ENCODE measurements around the gene RASSF4.

The RASSF4 gene

DNA sequence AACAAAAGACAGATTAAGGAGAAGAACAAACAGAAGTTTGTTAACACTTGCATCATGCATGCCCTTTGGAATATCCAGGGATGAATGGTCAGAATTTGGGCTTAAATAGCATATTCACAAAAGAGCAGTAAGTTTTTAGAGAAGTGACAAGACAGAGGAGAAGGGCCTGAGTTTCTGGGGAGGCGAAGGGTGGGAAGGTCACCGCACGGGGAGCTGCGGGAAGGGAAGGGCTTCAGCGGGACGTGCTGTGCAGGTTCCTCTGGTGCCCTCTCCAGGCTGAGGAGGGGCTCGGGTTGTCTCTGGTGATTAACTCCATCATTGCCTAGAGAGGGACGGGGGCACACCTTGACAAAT, 30.7 kb downstream of the RASSF4 start:
- DNase-seq (ENCODE audit: low read depth in 2 of 2): no peak

DNA sequence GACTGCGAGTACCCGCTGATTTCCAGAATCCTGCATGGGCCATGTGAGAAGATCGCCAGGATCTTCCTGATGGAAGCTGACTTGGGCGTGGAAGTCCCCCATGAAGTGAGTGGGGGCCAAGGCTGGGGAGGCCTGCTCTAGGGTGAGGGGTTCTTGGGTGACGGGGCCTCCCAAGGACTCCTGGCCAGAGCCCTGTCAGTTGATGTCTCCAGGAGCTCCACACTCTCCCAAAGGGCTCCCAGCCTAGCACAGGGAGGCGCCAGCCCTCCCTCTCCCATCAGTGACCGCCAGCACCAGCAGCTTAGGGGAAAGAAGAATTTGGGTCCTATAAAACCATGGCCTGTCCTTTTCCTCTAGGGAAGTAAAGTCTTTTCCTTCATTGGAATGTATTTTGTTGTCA, 31.4 kb downstream of the RASSF4 start:
- DNase-seq (ENCODE audit: low read depth in 2 of 2): no peak

DNA sequence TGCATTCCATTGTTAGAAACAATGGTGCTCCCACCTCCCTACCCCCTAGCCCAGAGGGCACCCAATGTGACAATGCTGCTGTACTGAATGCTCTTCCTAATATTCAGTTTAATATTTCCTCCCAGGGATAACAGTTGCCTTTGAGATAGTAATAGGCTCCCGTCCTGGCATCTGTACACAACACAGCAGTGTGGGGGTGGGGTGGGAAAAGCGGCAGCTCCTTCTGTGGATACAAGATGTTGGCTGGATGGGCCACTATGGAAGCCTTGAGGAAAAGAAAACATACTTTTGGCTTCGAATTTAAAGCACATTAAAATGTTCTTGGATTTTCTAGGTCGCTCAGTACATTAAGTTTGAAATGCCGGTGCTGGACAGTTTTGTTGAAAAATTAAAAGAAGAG, 32.0 kb downstream of the RASSF4 start:
- no peak for DNase-seq (ENCODE audit: low read depth in 2 of 2)

DNA sequence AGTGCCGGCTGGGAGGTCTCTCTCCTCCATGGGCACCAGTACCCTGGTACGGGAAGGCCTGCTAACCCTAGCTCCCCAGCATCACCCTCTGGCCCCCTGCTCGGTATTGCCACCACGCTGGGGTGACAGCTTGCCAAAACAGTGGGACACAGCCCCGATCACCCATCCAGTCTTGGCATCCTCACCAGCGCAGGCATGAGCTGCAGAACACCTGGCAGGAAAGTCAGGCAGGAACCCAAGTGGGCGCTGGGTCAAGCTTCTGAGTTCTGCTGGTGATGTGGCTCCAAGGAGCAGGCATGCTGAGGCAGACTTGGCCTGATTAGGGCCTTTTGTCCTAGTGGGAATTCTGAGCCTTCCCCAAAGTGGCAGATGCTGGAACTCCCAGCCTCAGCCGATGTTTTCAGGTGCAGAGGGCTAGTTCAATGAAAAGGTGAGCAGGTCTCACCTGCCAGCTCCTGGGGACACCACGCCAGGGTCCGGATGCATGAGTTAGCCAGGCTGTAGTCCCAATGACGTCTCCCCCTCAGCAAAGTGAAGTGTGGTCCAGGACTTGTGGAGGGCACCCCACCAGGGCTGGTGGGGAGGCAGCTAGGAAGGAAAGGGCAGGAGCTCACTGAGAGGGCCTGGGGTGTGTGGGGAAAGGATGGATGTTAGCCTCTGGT, 32.6 kb downstream of the RASSF4 start:
- DNase-seq (ENCODE audit: low read depth in 2 of 2): no peak

DNA sequence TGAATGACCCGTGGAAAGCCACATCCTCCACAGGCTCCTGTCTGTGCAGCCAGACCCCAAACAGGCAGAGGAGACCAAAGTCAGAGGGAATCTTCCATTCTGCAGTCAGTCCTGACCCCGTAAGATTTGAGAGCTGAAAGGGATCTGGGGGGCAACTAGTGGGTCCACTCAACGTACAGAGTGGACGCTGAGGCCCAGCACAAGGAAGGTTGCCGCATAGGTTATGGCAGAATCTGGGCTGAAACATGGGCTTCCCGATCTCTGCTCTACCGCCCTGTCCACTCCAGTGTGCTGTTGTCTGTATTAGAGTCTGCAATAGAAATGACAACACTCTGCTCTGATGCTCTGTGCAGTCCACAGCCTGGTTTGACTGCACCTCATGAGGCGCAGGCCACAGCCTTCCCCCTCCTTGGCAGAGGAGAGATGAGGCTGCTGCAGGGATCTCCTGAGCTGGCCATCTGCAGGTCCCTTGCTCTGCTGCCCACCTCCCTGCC, 33.2 kb downstream of the RASSF4 start:
- no peak for DNase-seq (ENCODE audit: low read depth in 2 of 2)

DNA sequence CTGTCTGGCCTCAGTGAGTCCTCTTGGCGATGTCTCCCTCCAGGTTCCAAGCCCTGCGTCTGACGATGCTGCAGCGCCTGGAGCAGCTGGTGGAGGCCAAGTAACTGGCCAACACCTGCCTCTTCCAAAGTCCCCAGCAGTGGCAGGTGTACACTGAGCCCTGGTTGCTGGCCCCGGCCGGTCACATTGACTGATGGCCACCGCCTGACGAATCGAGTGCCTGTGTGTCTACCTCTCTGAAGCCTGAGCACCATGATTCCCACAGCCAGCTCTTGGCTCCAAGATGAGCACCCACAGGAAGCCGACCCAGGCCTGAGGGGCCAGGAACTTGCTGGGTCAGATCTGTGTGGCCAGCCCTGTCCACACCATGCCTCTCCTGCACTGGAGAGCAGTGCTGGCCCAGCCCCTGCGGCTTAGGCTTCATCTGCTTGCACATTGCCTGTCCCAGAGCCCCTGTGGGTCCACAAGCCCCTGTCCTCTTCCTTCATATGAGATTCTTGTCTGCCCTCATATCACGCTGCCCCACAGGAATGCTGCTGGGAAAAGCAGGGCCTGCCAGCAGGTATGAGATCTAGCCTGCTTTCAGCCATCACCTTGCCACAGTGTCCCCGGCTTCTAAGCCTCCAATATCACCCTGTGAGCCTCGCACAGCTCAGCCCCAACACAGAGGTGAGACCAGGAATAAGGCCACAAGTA, 33.8 kb downstream of the RASSF4 start:
- DNase-seq (ENCODE audit: low read depth in 2 of 2): no peak

DNA sequence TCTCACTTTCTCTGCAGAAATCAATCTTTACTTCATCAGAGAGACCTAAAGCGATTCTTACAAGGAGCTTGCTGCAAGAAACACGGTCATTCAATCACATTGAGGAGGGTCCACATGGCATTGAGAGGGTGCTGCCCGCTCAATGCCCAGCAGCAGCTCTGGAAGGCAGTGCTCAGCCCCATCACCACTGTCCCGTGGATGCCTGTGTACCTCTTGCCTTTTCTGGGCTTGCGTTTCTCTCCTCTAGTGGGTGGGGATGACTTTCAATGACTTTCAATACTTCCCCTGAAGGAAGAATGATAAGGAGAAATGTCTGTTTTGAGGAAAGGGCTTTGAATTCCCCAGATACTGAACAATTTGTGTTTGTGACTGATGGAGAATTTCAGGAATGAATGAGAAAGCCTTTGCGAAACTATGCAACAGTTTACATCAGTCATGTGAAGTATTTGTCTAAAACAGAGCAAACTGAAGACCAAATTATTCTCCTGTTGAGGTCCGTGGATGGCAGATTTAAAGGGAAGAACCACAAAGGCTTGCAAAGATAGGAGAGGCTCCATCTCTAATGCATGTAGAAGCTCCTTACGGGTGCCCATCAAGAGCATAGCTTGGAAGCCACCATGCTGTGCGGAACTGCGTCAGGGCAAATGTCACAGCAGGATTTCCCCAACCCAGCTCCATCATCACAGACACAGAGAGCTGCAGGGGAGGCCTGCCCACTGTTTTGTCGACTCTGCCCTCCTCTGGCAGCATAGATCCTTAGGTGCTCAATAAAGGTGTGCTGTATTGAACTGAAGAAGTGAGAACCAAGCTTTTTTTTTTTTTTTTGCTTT, 34.5 kb downstream of the RASSF4 start:
- DNase-seq (ENCODE audit: low read depth in 2 of 2): no peak

DNA sequence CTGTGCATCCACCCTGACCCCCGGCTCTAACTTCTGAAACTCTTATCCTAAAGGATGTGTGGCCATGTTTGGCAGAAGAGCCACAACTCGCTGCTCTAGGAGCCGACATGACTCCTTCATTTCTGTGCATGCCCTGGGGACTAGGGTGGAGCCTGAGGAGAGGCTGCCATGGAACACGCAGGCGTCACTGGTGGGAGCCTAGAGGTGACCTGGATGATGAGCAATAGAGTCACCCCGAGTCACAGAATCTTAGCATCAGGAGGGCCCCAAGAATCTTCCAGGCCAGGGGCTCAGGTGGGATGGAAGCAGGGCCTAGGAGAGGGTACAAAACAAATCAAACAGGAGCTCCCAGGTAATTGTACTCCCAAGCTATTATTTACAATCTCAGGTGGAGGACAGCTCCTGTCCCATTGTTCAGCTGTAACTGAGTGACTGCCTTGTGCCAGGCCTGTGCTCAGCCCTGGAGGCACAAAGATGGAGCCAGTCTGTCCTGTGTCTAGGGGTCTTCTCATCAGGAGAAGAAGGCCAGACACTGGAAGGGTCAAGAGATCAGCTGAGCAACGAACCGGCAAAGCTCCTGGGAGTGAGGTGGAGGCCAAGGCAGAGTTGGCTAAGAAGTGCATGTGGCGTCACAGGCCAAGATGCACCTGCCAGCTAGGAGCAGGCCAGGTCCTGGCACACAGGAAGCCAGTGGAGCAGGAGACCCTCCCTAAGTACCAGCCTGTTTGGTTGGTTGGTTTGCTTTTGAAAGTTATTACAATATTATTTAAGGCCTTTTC, 35.3 kb downstream of the RASSF4 start:
- DNase-seq (ENCODE audit: low read depth in 2 of 2): no peak

DNA sequence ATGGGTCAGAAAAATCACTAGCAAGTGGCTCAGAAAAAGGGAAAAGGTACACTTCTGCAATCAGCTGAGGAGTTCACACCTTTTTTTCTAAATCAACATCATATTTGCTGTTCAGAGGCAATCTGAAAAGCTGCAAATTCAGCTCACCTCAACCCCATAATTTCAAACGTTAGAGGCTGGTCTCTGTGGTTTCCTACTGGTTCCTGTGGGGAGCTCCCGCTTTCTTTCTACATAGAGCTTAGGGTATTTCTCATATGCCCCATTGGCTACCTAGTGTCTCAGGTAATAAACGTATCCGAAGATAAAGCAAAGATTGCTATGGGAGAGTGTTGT, 35.9 kb downstream of the RASSF4 start:
- no peak for DNase-seq (ENCODE audit: low read depth in 2 of 2)

DNA sequence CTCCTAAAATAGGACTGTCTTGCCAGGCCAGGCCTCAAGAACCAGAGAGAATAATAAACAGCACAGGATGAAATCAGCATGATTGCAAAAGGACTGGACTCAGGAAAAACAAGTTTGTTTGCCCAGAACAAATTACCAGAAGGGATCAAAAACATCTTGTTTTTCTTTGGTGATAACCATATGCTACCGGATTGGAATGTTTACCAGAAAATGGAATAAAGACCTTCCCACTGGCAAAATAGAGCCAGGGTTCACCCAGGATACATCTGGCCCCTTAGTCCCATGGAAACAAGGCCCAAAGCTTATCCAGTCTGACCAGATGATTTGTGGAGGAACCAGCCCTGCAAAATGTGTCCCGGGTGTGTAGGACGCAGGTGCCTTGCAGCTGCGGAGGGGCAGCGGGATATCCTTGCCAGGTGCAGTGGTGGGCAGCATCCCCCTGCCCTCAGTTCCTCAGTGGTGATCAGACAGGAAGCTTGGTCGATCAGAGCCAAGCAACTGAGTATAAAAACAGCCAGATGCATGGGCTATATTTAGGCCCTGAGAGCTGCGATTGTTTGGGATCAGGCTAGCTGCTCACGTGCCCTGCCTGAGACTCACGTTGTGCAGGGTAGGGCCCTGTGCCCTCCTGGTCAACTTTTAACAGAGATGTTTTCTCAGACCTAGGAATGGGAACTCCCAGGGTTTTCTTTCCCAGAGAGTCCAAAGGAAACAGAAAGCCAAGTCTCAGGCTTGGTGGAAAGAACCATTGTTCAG, 36.5 kb downstream of the RASSF4 start:
- no peak for DNase-seq (ENCODE audit: low read depth in 2 of 2)

DNA sequence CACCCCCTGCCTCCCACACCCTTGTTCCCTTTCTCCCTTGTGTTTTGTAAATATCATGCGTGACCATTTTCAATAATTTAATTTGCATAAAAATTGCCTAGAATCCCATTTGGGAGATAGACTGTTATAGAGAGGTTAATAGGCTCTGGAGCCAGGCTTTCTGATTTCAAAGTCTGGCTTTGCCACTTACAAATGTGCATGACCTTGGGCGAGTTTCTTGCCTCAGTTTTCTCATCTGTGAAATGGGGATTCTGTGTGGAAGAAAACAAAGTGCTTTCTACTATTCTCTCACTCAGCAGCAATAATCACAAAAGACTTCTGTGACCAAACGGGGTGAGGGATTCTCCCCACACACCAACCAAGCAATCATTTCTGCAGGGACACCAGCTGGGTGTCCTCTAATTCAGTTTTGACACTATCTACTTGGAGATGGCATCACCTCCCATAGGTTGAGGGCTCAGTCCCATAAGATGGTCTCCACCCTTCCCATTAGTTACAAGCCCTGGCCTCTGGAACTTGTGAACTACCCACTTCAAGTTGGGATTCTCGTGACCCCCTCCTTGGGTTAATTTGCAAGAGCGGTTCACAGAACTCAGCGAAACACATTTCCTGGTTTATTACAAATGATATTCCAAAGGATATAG, 37.6 kb downstream of the RASSF4 start:
- DNase-seq (ENCODE audit: low read depth in 2 of 2): no peak

DNA sequence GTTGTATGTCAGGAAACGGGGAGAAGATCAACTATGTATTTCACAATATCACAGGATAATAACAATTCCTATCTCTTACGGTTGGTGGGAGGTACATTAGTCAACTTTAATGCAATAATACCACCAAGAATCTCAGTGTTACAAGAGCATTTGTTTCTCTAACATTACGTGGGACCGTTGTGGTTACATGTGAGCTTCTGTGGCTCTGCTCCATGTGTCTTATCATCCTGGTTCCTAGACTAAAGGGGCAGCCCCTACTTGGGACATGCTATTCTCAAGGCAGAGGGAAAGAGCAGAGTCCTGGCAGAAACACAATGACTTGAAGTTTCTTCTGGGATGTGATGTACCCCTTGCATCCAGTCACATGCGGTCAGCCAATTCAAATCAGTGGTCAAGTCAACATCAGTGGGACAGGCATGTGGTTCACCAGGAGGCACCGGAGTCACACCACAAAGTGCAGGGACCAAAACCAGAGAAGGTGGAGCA, 38.6 kb downstream of the RASSF4 start:
- no peak for DNase-seq (ENCODE audit: low read depth in 2 of 2)

DNA sequence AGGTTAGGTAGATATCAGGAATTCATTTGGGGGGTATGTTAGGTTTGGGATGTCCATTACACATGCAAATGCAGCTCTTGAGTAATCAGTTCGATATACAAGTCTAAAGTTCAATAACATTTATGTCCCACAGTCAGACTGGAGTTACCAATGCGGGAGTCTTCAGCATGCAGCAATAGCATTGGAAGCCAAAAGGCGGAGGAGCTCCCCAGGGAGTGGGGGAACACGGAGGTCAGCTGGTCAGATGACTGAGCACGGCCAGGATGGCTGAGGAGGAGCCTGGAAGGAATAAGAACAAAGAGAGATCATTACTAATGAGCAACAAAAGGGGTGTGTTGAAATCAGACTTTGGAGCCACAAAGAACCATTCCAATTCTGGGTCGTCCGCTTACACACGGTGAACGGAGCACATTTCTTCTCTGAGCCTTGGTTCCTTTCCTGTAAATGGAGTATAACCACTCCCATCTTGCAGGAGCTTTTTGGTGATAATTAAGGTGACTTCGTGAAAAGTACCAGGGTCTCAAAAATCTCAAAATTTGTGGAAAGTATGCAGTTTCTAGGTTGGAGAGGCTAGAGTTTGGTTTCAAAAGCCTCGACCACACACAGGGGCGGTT, 40.6 kb downstream of the RASSF4 start:
- no peak for DNase-seq (ENCODE audit: low read depth in 2 of 2)

DNA sequence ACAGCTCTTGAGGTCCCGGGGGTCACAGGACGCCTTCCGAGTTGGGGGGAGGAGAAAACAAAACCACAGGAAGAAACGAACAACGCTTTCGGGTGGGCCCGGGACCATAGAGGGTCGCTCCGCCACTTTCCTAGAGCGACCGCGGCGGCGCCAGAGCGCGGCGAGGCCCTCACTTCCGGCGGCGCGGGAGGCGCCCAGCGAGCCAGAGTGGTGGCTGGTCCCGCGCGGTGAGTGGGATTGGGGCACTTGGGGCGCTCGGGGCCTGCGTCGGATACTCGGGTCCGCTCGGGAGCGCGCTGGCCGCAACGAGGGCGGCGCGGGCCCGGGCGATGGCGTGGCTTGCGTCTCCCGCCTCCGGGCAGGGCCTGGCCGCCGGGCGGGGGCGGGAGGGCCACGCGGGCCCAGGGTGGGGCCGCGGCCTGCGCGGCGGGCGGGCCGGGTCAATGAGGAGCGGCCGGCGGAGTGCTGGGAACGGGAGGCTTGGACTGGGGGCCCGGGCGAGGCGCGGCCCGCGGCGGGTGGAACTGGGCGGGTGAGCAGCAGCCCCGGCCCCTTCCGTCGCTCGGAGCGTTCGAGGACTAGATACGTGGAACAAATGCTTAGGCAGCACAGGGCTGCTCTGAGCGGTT, 41.3 kb downstream of the RASSF4 start, which contains the start of gene ZNF22:
Gene ZNF22 (plus strand): TSS at position 172 of the 629 bp plus-strand sequence. CDS start 2,446 bp downstream, outside the sequence.
- peak; percentile 41 for DNase-seq (ENCODE audit: low read depth in 2 of 2)

DNA sequence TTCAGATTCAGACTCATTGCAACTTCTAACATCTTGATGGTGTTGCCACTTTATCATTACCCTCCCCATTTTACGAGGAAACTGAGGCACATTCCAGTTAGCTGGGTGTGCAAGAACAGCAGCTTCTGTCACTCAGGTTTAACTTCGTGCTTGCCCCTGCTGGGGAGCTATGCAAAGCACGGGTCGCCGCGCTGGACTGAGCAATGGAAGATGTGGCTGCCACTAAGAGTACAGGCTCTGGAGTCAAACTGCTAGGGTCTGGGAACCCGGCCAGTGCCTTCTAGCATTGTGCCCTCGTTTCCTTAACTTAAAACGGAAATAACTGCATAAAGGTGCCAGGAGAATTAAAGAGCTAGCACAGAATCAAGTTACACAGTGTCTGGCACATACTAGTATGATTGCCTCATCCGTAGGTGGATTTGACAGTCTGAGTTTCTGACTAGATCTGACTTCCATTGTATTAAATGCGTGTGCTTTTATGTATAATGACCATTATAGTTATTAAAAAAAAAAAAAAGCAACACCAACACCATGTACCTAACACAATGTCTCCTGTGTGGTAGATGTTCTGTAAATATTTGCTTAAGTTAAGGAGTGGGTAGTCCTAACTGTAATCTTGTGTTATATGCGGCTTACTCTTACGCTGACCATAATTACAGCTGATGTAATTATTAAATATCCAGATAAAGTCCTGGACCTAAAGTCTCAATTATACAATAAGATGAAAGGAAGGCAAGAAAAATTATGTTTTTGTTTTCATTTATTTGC, 42.0 kb downstream of the RASSF4 start:
- peak; percentile 17 to 30 for DNase-seq (ENCODE audit: low read depth in 2 of 2)

DNA sequence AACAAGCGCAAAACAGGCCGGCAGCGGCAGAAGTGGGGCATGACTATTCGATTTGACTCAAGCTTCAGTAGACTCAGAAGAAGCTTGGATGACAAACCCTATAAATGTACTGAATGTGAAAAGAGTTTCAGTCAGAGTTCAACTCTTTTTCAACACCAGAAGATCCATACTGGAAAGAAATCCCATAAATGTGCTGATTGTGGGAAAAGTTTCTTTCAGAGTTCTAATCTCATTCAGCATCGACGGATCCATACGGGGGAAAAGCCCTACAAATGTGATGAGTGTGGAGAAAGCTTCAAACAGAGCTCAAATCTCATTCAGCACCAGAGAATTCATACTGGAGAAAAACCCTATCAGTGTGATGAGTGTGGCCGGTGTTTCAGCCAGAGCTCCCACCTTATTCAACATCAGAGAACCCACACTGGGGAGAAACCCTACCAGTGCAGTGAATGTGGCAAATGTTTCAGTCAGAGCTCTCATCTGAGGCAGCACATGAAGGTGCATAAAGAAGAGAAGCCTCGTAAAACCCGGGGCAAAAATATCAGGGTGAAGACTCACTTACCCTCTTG, 43.9 kb downstream of the RASSF4 start:
- no peak for DNase-seq (ENCODE audit: low read depth in 2 of 2)

DNA sequence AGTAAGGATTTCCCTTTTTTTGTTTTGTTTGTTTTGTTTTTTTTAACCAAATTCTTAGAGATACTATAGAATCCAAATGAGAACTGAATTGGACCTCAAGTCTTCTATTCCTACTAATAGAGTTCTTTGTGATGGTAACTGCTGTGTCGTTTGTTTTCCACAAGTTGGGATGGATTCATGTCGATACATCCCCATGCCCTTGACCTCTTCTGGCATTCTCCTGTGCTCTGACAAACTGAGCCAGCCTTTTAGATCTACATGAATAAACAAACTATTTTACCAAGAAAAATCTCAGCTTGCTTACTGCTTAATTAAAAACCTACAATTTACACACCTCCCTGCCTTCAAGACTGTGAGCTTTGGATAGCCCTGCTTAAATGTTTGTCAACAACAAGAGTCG, 45.1 kb downstream of the RASSF4 start:
- DNase-seq (ENCODE audit: low read depth in 2 of 2): no peak

DNA sequence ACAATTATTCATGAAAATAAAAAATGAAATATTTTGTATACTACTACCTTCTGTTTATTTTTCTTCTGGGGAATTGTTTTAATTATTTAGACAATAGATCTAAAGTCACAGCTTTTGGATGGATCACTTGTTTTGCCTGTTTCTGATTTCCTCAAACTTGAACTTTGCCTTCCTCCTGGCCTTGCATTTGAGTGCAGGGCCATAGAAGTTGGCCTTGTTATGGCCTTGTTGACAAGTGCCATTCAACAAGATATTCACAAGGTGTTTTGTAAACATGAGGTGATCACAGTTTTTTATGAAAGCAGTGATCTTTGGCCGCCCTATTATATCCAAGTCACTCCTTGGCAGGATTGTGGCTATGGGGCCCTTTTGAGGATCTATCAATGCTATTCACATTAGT, 45.7 kb downstream of the RASSF4 start:
- DNase-seq (ENCODE audit: low read depth in 2 of 2): no peak
